Nephron (organoid): ENCODE results near the gene REG3A.

Experiments
- H3K27ac Mint-ChIP-seq, 3 experiments: 2 replicates each; pipeline ENCODE4 v1.8.0; 2020; ENCODE audit warnings: mixed read lengths in 3 of 3, mild to moderate bottlenecking in 2 of 3, moderate library complexity in 1 of 3
- H3K27me3 Mint-ChIP-seq: 2 replicates; pipeline ENCODE4 v1.8.0; 2021; ENCODE audit warnings: low read depth, mild to moderate bottlenecking, moderate library complexity, mixed read lengths
- H3K36me3 Mint-ChIP-seq: 2 replicates; pipeline ENCODE4 v1.8.0; 2020; ENCODE audit warnings: low read depth, mixed read lengths
- H3K4me1 Mint-ChIP-seq: 2 replicates; pipeline ENCODE4 v1.8.0; 2020; ENCODE audit warnings: mixed read lengths
- H3K4me3 Mint-ChIP-seq, 3 experiments: 2 replicates each; pipeline ENCODE4 v1.8.0; 2020; ENCODE audit warnings: mild to moderate bottlenecking in 3 of 3, mixed read lengths in 3 of 3, moderate library complexity in 2 of 3
- H3K9me3 Mint-ChIP-seq: 2 replicates; pipeline ENCODE4 v1.8.0; 2020; ENCODE audit warnings: mixed read lengths
- CTCF ChIP-seq, 3 experiments: fragments of 200-600 bp; sonication (generic); IDR thresholded peaks; one replicate each; pipeline ENCODE4 v1.5.0; 2021; ENCODE audit warnings: antibody characterized with exemption in 3 of 3; ENCODE audit not compliant: unreplicated experiment in 3 of 3

Gene REG3A

DNA sequence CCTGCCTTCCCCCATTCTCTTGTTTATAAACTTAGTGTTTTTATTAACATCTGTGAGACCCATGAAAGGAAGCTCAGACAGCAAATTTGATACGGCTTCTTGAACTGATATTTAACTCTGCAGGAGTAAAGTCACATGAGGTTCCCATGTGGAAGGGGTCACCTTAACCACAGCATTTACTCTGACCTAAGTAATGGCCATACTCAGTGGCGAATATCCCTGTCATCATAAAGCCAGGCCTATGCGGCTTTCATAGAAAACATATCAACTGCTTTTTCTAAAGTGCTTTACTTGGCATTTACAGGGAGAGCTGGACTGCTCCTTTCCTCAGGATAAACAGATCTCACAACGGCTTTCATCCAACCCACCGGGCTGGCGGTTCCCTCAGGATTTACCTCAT is 30.3 kb downstream of the REG3A start:
- TF ChIP-seq CTCF (IDR thresholded peaks at IDR 0.05; ENCODE audit: unreplicated experiment in 3 of 3): no peak
- H3K27me3 Mint-ChIP-seq: no peaks in the 10 kb centered on the region
- H3K27ac Mint-ChIP-seq: no peak overlapping the region
- no peaks in the 10 kb centered on the region for H3K36me3 Mint-ChIP-seq
- no peaks in the 10 kb centered on the region for H3K9me3 Mint-ChIP-seq
- no peak overlapping the region for H3K4me3 Mint-ChIP-seq
- no peaks in the 10 kb centered on the region for H3K4me1 Mint-ChIP-seq

DNA sequence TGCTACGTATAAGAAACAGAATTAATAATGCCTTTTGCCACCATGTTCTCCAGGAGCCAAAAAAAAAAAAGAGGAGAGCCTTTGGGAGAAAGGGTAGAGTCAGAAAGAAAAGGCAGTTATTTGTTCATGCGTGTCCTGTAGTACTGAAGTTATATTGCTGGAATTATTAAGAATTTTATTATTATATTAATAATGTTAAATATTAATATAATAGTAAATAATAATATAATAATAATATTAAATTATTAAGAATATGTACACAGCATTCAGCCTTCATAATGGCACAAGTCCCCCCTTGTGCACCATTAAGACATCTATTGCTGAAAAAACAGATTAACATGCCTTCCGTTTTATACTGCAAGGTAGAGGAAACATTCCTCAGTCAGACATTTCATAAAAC is 31.1 kb downstream of the REG3A start:
- Mint-ChIP-seq H3K4me3 (no peak overlapping the region), H3K36me3 (no peaks in the 10 kb centered on the region), H3K27ac (no peak overlapping the region), H3K27me3 (no peaks in the 10 kb centered on the region), H3K9me3 (no peaks in the 10 kb centered on the region), H3K4me1 (no peaks in the 10 kb centered on the region)
- TF ChIP-seq CTCF (IDR thresholded peaks at IDR 0.05; ENCODE audit: unreplicated experiment in 3 of 3): no peak

DNA sequence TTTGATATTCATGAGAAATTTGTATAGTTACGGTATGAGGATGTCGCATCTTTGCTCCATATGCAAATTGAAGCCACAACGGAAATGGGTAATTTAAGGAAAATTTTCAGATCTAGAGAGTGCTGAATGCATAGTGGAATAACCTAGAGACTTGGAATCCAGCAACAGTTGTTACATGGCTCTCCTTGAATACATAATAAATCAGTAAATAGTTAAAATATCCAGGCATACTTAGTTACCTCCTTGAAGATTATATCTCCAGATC is 33.9 kb downstream of the REG3A start:
- H3K4me1 Mint-ChIP-seq: no peaks in the 10 kb centered on the region
- no peaks in the 10 kb centered on the region for H3K27me3 Mint-ChIP-seq
- H3K4me3 Mint-ChIP-seq: no peak overlapping the region
- H3K27ac Mint-ChIP-seq: no peak overlapping the region
- no peaks in the 10 kb centered on the region for H3K36me3 Mint-ChIP-seq
- no peak for TF ChIP-seq CTCF (IDR thresholded peaks at IDR 0.05; ENCODE audit: unreplicated experiment in 3 of 3)
- H3K9me3 Mint-ChIP-seq: no peaks in the 10 kb centered on the region

DNA sequence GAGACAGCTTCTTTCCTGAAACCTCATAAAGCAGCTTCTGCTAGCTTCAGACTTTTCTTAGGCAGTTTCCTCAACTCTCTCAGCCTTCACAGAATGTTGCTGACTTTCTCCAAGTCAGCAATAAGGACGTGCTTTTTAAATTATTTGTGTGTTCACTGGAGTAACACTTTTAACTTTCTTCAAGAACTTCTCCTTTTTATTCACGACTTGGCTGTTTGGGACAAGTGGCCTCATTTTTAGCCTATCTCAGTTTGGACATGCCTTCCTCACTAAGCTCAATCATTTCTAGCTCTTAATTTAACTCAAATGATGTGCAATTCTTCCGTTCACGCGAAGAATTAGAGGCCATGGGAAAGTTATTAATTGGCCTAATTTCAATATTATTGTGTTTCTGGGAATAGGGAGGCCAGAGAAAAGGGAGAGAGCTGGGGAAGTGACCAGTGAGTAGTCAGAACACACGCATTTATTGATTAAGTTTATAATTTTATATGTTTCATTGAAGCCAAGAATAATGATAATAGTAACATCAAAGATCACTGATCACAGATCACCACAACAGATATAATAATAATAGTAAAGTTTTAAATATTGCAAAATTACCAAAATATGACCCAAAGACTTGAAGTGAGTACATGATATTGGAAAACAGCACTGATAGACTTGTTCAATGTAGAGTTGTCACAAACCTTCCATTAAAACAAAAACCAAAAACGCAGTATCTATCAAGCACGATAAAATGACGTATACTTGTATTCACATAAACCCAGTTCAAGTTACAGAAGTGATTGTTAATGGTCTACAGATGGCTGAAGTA is 34.4 kb downstream of the REG3A start:
- Mint-ChIP-seq H3K4me3 (no peak overlapping the region), H3K9me3 (no peaks in the 10 kb centered on the region), H3K27me3 (no peaks in the 10 kb centered on the region), H3K27ac (no peak overlapping the region), H3K36me3 (no peaks in the 10 kb centered on the region), H3K4me1 (no peaks in the 10 kb centered on the region)
- no peak for TF ChIP-seq CTCF (IDR thresholded peaks at IDR 0.05; ENCODE audit: unreplicated experiment in 3 of 3)

GRCh38 chr2:79122676-79123075 is 36.9 kb downstream of the REG3A start:
- no peak overlapping the region for H3K27ac Mint-ChIP-seq
- no peaks in the 10 kb centered on the region for H3K36me3 Mint-ChIP-seq
- H3K9me3 Mint-ChIP-seq: no peaks in the 10 kb centered on the region
- no peaks in the 10 kb centered on the region for H3K4me1 Mint-ChIP-seq
- H3K4me3 Mint-ChIP-seq: no peak overlapping the region
- no peak for TF ChIP-seq CTCF (IDR thresholded peaks at IDR 0.05; ENCODE audit: unreplicated experiment in 3 of 3)
- H3K27me3 Mint-ChIP-seq: no peaks in the 10 kb centered on the region

- Mint-ChIP-seq H3K27ac (no peak within 1 kb of the TSS), H3K4me1 (no peaks in the 10 kb centered on the region), H3K36me3 (no peaks in the 10 kb centered on the region), H3K4me3 (no peak within 1 kb of the TSS), H3K27me3 (no peaks in the 10 kb centered on the region), H3K9me3 (no peaks in the 10 kb centered on the region)
- TF ChIP-seq CTCF (IDR thresholded peaks at IDR 0.05; ENCODE audit: unreplicated experiment in 3 of 3): no peak
These were observed 39.3 kb downstream of the REG3A start, which contains the start of gene REG1A for GRCh38 chr2:79120194-79120713. Gene REG1A, plus strand, starts transcription at chr2:79120488. Its CDS starts 374 bp downstream, at chr2:79120862.
